Measurements from ENCODE around the gene LIG4.

GRCh38 chr13:108193806-108194205 lies 21.5 kb downstream of the LIG4 start:
- TF ChIP-seq EZH2 (IDR thresholded peaks at IDR 0.05; ENCODE audit: insufficient read depth, poor library complexity, severe bottlenecking) = no peak
- no peak for TF ChIP-seq EZH2phosphoT487 (IDR thresholded peaks at IDR 0.05; ENCODE audit: insufficient read depth, low read depth)

Data from GM23248 (cell line).